Measurements from ENCODE around the gene KRT71.

DNA sequence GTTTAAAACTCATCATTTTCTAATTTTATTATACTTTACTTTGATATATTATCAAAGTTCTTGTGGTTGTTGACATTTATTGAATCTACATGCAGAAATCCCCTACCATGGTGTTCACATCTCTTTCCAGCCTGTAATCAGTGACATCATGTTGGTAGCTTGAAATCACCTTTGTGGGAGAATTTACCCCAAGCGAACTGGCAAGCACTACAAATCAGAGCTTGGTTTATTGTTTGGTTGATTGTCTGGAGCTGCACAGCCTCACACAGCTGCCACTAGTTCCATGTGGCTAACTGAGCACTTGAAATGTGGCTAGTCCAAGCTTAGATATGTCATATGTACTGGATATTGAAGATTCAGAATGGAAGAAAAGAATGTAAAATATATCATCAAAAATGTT, 17.4 kb downstream of the KRT71 start:
- TF ChIP-seq, protein P1, sequence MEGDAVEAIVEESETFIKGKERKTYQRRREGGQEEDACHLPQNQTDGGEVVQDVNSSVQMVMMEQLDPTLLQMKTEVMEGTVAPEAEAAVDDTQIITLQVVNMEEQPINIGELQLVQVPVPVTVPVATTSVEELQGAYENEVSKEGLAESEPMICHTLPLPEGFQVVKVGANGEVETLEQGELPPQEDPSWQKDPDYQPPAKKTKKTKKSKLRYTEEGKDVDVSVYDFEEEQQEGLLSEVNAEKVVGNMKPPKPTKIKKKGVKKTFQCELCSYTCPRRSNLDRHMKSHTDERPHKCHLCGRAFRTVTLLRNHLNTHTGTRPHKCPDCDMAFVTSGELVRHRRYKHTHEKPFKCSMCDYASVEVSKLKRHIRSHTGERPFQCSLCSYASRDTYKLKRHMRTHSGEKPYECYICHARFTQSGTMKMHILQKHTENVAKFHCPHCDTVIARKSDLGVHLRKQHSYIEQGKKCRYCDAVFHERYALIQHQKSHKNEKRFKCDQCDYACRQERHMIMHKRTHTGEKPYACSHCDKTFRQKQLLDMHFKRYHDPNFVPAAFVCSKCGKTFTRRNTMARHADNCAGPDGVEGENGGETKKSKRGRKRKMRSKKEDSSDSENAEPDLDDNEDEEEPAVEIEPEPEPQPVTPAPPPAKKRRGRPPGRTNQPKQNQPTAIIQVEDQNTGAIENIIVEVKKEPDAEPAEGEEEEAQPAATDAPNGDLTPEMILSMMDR (IDR thresholded peaks at IDR 0.05), result no peak
- no peak for TF ChIP-seq EP300 (IDR thresholded peaks at IDR 0.05)
